SK-N-MC (cell line): ENCODE results near the gene UAP1L1.

Experiments used
- DNase-seq: peaks from one replicate; pipeline ENCODE4 v3.0.0-alpha.2; 2011; ENCODE audit warnings: low read depth, low spot score
- H3K27ac ChIP-seq: fragments of 200-600 bp; sonication (generic); 2 replicates; pipeline ENCODE4 v1.5.1; 2016; ENCODE audit warnings: mixed run types
- H3K36me3 ChIP-seq: fragments of 200-600 bp; sonication (generic); 2 replicates; pipeline ENCODE4 v1.6.1; 2017; ENCODE audit warnings: antibody characterized with exemption, low read length, mixed read lengths; ENCODE audit not compliant: insufficient read depth
- H3K4me3 ChIP-seq: fragments of 200-600 bp; sonication (generic); 2 replicates; pipeline ENCODE4 v1.5.1; 2016
- H3K9ac ChIP-seq: fragments of 200-600 bp; sonication (generic); 2 replicates; pipeline ENCODE4 v1.8.0; 2017; ENCODE audit warnings: mixed run types, mixed read lengths; ENCODE audit not compliant: insufficient read length
- H3K9me3 ChIP-seq: fragments of 200-600 bp; sonication (generic); 2 replicates; pipeline ENCODE4 v1.6.1; 2017; ENCODE audit warnings: low read depth, mild to moderate bottlenecking, antibody characterized with exemption, low read length, moderate library complexity, mixed read lengths
- EZH2 ChIP-seq: fragments of 200-600 bp; sonication (generic); IDR thresholded peaks from one replicate; pipeline ENCODE4 v1.6.1; 2017; ENCODE audit warnings: antibody characterized with exemption
- FOXP2 ChIP-seq: optimal IDR thresholded peaks from 2 replicates; pipeline ENCODE3; 2011; ENCODE audit warnings: mild to moderate bottlenecking, moderate library complexity; ENCODE audit not compliant: insufficient read depth; ENCODE audit errors: extremely low read length, control extremely low read depth
- POLR2AphosphoS5 ChIP-seq: IDR thresholded peaks from 2 replicates; pipeline ENCODE4 v1.6.1; 2012; ENCODE audit warnings: mild to moderate bottlenecking, low read depth, low read length, borderline replicate concordance

The UAP1L1 gene, protein sequence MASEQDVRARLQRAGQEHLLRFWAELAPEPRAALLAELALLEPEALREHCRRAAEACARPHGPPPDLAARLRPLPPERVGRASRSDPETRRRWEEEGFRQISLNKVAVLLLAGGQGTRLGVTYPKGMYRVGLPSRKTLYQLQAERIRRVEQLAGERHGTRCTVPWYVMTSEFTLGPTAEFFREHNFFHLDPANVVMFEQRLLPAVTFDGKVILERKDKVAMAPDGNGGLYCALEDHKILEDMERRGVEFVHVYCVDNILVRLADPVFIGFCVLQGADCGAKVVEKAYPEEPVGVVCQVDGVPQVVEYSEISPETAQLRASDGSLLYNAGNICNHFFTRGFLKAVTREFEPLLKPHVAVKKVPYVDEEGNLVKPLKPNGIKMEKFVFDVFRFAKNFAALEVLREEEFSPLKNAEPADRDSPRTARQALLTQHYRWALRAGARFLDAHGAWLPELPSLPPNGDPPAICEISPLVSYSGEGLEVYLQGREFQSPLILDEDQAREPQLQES

DNA sequence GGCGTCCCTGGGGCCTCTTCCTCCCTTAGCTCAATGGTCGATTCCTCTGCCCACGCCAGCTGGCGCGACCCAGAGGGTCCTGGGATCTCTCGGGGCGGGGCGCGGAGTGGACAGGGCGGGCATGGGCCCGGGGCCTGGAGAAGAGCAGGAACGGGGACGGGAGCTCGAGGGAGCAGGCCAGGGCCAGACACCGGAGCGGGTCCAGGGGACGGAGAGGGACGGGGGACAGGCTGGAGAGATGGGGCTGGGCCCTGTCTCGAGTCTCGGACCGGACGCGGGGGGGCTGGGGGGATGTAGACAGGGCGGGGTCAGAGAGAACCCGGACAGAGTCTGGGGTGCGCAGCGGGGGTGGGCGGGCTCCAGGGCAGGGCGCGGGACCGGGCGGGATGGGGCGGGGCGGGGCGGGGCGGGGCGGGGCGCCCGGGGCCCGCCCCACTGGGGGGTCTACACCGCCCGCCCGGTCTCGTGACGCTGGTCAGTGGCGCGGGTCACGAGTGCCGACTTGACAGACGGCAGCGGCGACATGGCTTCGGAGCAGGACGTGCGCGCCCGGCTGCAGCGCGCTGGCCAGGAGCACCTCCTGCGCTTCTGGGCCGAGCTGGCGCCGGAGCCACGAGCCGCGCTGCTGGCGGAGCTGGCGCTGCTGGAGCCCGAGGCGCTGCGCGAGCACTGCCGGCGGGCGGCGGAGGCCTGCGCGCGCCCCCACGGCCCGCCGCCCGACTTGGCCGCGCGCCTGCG is at the start of gene UAP1L1:
Gene UAP1L1 (plus strand): TSS at position 508 of the 738 bp plus-strand sequence. CDS start 16 bp downstream, at position 524.
- DNase-seq, result no peak
- no peaks in the 10 kb centered on the region for H3K9me3 ChIP-seq
- H3K4me3 ChIP-seq, result peak within 1 kb of the TSS; percentile 83
- TF ChIP-seq EZH2 (no peak), POLR2AphosphoS5 (peak; percentile 35; the same call in 1 of the 2 replicates), FOXP2 (no peak)
- H3K9ac ChIP-seq, result peak within 1 kb of the TSS; percentile 75
- no peak within 1 kb of the TSS for H3K27ac ChIP-seq
- H3K36me3 ChIP-seq, result peaks cover 11% of the 10 kb centered on the region; the same call in 1 of the 2 replicates

DNA sequence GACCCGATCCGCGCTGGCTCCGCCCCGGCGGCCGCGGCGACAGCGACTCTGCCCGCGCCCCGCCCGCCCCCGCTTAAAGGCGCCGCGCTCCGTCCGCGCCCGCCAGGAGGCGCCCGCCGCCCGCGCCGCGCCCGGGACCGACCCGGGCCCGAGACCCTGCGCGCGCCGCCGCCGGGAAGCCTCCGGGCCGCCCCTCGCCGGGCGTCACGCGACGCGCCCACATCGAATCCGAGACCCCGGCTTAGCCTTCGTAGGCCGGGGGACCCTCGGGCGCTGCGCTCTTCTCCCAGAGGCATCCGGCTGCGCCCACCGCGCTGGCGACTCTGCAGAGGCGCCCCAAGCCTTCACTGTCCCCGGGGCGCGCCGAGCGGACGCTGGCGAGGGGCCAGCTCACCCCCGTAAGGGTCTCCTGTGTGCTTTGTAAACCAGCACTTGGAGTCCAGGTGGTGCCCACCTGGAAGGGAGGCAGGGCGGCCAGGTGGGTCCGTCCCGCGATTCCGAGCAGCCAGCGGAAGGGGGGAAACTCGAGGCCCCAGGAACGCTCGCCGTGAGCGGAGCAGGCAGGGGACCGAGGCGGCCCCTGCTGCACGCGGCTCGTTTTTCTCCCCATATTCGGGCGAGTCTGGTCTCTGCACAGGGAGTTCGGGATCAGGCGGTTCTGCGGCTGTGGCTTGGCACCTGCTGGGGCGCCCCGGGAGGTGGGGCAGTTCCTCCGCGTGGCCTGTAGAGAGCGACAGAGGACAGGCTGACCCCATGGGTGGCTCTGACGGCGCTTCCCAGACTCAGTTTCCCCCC is 48.9 kb upstream of the UAP1L1 start:
- Histone ChIP-seq H3K27ac (no peak overlapping the region), H3K4me3 (peak overlapping the region; percentile 85), H3K36me3 (no peaks in the 10 kb centered on the region), H3K9ac (peak overlapping the region; percentile 67), H3K9me3 (no peaks in the 10 kb centered on the region)
- no peak for TF ChIP-seq FOXP2
- no peak for TF ChIP-seq EZH2
- TF ChIP-seq POLR2AphosphoS5, result no peak
- no peak for DNase-seq

DNA sequence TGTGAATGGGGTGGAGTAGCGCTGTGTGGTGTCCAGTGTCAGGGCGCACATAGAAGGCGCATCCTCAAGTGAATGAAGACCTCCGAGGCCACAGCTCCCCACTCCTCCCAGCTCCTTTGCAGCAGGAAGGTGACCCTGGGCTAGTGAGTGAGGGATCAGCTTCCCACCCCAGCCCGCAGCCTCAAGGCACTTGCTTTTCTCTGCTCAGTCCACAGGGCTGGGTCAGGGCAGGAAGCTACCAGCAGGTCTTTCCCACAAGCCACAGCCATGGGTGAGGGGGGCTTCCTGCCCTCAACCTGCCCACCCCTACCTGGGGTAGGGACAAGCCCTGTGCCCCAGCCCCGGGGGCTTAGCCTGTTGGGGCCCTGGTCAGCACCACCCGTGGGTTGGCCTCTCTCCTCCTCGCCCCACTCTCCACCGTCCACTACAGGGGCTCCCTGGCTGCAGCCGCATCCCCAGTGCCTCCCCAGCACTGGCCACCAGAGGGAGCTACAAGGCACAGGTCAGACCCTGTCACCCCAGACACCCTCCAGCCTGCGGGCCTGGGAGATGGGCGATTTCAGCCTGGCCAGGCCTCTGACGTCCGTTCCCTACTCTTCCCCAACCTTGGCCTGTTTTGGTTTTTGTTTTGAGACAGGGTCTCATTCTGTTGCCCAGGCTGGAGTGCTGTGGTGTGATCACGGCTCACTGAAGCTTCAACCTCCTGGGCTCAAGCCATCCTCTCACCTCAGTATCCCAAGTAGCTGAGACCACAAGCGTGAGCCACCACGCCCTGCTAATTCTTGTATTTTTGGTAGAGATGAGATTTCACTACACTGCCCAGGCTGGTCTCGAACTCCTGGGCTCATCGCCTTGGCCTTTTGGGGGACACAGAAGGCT is 48.0 kb upstream of the UAP1L1 start:
- H3K27ac ChIP-seq, result no peak overlapping the region
- no peak overlapping the region for H3K9ac ChIP-seq
- TF ChIP-seq FOXP2, result no peak
- no peak for TF ChIP-seq EZH2
- TF ChIP-seq POLR2AphosphoS5, result no peak
- DNase-seq, result no peak
- H3K4me3 ChIP-seq, result peak overlapping the region; percentile 85
- H3K36me3 ChIP-seq, result no peaks in the 10 kb centered on the region
- H3K9me3 ChIP-seq, result no peaks in the 10 kb centered on the region

DNA sequence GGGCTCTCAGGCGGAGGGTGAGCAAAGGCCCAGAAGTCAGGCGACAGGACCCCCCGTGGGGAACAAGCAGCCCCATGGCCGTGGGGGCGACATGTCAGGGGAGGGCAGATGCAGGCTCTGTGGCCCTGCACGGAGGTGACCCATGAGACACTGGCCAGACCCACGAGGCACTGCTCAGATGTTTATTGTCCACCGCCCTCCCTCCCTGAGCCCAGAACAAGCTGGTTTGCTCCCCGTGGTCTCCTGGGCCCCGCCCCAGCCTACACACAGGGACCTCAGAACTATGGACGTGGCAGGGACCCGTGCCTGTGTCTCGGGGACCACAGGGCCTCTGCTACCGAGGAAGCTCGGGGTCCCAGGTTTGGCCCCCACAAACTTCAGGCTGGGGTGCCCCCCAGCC is 47.3 kb upstream of the UAP1L1 start:
- no peak for TF ChIP-seq EZH2
- TF ChIP-seq FOXP2, result no peak
- TF ChIP-seq POLR2AphosphoS5, result no peak
- Histone ChIP-seq H3K4me3 (no peak overlapping the region), H3K9ac (no peak overlapping the region), H3K9me3 (no peaks in the 10 kb centered on the region), H3K36me3 (no peaks in the 10 kb centered on the region), H3K27ac (no peak overlapping the region)
- DNase-seq, result no peak

DNA sequence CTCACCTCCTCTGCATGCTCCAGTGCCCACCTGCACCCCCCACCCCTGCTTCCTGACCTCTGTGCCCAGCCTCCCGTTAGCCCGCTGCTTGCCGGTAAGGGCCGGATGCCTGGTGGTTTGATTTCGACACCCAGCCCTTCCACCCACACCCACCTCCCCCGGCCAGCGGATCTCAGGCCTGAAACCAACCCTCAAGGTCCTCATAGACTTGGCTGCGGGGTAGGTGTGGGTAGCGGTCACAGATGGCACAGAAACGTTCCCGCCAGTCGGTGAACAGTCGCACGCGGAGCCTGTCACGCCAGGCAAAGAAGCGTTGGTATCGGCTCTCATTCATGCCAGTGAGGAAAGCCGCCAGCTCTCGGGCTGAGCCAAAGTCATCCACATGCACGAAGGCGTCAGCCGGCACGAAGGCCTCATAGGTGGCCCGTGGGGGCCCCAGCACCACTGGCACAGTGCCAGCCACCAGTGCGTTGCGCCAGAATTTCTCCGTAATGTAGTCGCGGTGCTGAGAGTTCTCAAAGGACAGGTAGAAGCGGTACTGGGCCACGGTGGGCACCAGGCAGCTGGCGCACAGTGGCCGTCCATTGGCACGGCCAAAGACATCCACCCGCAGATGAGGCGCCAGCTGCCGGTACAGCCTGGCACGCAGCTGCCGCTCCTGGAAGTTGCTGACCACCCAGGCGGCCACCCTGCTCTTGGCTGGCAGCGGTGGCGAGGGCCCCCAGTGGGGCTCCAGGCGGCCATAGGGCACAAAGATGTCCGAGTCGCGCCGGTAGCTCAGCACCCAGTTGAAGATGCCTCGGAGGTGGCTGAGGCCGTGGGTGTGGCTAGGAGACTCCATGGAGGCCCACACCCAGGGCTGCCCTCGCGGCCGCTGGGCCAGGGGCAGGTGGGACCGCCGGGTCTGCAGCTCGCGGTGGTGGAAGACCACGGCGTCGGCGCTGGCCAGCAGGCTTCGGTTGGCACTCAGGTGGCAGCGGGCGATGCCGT is 46.5 kb upstream of the UAP1L1 start:
- no peak overlapping the region for H3K27ac ChIP-seq
- TF ChIP-seq FOXP2, result no peak
- no peak for TF ChIP-seq EZH2
- no peak for TF ChIP-seq POLR2AphosphoS5
- no peak overlapping the region for H3K9ac ChIP-seq
- H3K9me3 ChIP-seq, result no peaks in the 10 kb centered on the region
- DNase-seq, result no peak
- no peak overlapping the region for H3K4me3 ChIP-seq
- no peaks in the 10 kb centered on the region for H3K36me3 ChIP-seq

DNA sequence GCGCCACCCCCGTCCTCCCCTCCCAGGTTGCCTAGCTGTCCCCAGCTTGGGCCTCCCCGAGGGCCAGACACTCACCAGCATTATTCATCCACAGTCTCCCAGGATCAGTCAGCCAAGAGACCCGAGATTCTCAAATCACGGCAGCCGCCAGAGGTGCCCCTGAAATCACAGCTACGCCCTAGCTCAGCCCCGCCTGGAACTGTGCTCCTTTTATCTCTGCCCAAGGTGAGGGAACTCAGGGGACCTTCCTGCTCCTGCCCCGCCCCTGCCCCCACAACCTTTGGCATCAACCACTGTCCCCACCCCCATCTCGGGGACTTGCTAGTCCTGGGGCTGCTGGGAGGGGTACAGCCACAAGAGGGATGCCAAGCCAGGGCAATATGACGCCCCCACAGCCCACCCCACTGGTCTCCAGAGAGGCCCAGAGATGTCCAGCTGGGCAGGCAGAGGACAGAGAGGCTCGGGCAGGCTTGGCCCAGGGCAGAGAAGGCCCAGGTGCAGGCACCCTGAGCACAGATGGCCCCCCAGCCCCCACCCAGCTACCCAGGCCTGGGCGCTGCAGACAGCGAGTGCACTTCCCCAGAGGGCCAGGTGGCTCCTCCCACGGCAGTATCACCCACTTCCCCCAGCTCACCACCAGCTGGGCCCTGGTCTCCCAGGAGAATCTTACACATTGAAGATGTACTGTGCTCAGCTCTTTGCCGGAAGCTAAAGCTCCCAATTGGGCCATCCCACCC is 45.2 kb upstream of the UAP1L1 start, which contains the start of gene FUT7:
Gene FUT7 (minus strand): TSS at position 185 of the 737 bp plus-strand sequence. CDS start 97 bp downstream, at position 88.
- TF ChIP-seq EZH2, result no peak
- TF ChIP-seq FOXP2, result no peak
- TF ChIP-seq POLR2AphosphoS5, result no peak
- H3K36me3 ChIP-seq, result no peaks in the 10 kb centered on the region
- H3K4me3 ChIP-seq, result no peak within 1 kb of the TSS
- H3K27ac ChIP-seq, result no peak within 1 kb of the TSS
- no peak for DNase-seq
- H3K9me3 ChIP-seq, result no peaks in the 10 kb centered on the region
- no peak within 1 kb of the TSS for H3K9ac ChIP-seq
